ENCODE results near the gene CASKIN2.

The CASKIN2 gene, protein sequence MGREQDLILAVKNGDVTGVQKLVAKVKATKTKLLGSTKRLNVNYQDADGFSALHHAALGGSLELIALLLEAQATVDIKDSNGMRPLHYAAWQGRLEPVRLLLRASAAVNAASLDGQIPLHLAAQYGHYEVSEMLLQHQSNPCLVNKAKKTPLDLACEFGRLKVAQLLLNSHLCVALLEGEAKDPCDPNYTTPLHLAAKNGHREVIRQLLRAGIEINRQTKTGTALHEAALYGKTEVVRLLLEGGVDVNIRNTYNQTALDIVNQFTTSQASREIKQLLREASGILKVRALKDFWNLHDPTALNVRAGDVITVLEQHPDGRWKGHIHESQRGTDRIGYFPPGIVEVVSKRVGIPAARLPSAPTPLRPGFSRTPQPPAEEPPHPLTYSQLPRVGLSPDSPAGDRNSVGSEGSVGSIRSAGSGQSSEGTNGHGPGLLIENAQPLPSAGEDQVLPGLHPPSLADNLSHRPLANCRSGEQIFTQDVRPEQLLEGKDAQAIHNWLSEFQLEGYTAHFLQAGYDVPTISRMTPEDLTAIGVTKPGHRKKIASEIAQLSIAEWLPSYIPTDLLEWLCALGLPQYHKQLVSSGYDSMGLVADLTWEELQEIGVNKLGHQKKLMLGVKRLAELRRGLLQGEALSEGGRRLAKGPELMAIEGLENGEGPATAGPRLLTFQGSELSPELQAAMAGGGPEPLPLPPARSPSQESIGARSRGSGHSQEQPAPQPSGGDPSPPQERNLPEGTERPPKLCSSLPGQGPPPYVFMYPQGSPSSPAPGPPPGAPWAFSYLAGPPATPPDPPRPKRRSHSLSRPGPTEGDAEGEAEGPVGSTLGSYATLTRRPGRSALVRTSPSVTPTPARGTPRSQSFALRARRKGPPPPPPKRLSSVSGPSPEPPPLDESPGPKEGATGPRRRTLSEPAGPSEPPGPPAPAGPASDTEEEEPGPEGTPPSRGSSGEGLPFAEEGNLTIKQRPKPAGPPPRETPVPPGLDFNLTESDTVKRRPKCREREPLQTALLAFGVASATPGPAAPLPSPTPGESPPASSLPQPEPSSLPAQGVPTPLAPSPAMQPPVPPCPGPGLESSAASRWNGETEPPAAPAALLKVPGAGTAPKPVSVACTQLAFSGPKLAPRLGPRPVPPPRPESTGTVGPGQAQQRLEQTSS (N-terminal part only)

DNA sequence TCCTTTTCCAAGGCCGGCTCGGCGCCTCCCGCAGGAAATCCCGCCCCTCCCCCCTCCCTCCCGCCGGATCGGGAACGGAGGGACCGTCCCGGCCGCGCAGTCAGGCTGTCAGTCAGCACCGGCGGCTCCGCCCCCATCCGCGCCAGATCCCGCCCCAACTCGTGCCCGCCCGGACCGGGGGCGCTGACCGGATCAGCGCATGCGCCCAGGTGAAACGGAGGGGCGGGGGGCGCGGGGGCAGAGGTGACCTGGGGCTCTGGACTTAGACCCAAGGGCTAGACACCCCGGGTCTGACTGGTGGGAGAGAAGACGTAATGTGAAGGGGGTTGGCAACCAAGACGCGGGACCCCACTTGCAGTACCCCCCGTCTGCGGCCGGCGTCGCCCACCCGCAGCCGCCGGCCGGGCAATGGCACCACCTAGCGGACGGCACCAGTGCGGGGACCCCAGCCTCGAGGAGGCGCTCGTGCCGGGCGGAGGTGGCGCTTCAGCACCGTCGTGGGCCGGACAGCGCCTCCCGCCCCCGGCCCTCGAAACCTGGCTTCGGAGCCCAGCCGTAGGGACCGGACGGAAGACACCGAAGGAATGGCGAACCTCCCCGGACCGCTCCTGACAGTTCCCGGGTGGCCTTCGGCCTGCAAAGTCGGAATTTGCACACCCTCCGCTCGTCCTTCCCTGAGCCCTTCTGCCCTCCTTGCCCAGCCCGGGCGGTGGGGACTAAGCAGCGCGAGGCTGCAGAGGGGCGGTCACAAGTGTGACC is at the start of gene CASKIN2:
CASKIN2 (minus strand) TSS at position 42 of the 759 bp plus-strand sequence. CDS start 1,733 bp downstream, outside the sequence.
- TF ChIP-seq GATA1 (IDR thresholded peaks at IDR 0.05; ENCODE audit: low read depth, low read length) (no peak), POLR2A (IDR thresholded peaks at IDR 0.05; ENCODE audit: low read length) (no peak)
- DNase-seq: peak; percentile 83 to 87

DNA sequence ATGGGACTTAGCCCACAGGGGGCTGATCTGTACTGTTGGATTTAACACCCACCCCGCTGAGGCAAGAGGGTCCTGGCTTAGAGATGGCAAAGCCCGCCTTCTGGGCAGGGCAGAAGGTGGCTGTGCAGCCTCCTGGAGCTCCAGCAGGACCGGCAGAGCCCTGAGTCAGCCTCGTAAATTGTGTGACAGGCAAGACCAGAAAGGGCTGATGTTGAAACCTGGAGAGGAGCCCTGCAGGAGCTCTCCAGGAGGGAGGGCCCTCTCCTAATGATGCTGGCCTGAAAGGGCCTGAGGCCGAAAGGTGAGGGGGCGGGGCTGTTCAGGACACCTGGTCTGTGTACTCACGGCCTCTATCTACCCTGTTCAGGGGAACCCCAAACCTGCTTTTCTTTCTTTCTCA is 49.7 kb upstream of the CASKIN2 start:
- no peak for TF ChIP-seq GATA1 (IDR thresholded peaks at IDR 0.05; ENCODE audit: low read depth, low read length)
- TF ChIP-seq POLR2A (IDR thresholded peaks at IDR 0.05; ENCODE audit: low read length): no peak
- DNase-seq: no peak

- no peak for TF ChIP-seq POLR2A (IDR thresholded peaks at IDR 0.05; ENCODE audit: low read length)
- no peak for TF ChIP-seq GATA1 (IDR thresholded peaks at IDR 0.05; ENCODE audit: low read depth, low read length)
- no peak for DNase-seq
Measured at GRCh38 chr17:75564195-75564594, 48.9 kb upstream of the CASKIN2 start.

- no peak for DNase-seq
- TF ChIP-seq POLR2A (IDR thresholded peaks at IDR 0.05; ENCODE audit: low read length) (no peak), GATA1 (IDR thresholded peaks at IDR 0.05; ENCODE audit: low read depth, low read length) (no peak)
Measured at GRCh38 chr17:75563063-75563758, 47.9 kb upstream of the CASKIN2 start.

DNA sequence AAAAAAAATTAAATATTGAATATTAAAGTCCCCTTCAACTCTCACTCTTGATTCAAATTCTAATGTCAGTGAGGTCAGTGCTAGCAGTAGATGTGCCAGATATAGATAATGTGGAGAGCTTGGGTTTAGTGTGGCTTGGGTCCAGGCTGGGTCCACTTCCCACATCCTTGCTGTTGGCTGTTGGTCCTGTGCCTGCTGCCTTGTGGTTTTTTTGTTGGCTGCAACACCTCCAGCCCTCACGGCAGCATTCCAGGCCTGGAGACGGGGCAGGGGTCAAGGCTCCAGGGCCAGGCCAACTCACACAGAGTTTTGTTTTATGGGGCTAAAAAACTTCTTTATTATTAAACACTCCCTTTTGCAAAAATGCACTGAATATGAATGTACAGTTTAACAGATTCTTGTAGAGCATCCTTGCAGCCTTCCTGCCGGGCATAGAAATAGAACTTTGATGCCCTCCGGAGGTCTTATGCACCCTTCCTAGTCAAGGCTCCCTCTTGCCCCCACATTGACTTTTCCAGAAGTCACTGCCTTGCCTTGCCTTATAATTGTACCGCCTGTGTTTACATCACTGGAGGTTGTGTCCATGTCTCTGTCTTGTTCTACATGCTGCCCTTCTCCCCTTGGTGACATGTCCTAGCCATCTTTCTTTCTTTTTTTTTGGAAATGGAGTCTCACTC is 46.7 kb upstream of the CASKIN2 start:
- TF ChIP-seq POLR2A (IDR thresholded peaks at IDR 0.05; ENCODE audit: low read length) (no peak), GATA1 (IDR thresholded peaks at IDR 0.05; ENCODE audit: low read depth, low read length) (no peak)
- DNase-seq: no peak

GRCh38 chr17:75559958-75560533 is 44.7 kb upstream of the CASKIN2 start:
- no peak for TF ChIP-seq POLR2A (IDR thresholded peaks at IDR 0.05; ENCODE audit: low read length)
- no peak for TF ChIP-seq GATA1 (IDR thresholded peaks at IDR 0.05; ENCODE audit: low read depth, low read length)
- no peak for DNase-seq

DNA sequence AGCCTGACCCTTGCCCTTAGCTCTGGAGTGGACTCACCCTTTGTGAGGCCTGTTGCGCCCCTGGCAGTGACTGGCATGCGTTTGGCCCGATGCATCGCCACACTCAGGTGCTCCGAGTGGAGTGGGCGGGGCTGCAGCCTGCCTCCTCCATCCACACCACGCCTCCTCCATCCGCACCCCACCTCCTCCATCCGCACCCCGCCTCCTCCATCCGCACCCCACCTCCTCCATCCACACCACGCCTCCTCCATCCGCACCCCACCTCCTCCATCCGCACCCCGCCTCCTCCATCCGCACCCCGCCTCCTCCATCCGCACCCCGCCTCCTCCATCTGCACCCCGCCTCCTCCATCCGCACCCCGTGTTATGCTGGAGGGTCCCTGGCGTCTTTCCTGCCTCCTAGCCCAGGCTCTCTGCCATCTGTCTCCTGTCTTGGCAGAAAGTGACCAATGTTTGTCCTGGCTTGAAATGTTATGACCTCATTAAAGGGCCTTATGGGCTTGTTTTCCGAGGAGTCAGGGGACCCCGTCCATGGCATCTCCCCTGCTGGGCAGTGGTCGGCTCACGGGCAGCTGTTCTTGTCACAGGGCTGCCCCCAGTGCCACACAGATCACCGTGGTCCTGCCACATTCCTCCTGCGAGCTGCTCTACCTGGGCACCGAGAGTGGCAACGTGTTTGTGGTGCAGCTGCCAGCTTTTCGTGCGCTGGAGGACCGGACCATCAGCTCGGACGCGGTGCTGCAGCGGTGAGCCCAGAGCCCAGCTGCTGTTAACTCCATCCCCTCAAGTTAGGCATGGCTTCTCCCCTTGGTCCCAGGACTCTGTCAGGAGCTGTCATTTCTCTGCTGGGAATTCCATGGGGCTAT is 43.6 kb upstream of the CASKIN2 start:
- no peak for DNase-seq
- TF ChIP-seq GATA1 (IDR thresholded peaks at IDR 0.05; ENCODE audit: low read depth, low read length) (no peak), POLR2A (IDR thresholded peaks at IDR 0.05; ENCODE audit: low read length) (no peak)

- no peak for DNase-seq
Measured at GRCh38 chr17:75557852-75558665, 42.7 kb upstream of the CASKIN2 start.

GRCh38 chr17:75557075-75557851 is 41.9 kb upstream of the CASKIN2 start:
- DNase-seq: no peak
- TF ChIP-seq POLR2A (IDR thresholded peaks at IDR 0.05; ENCODE audit: low read length) (no peak), GATA1 (IDR thresholded peaks at IDR 0.05; ENCODE audit: low read depth, low read length) (no peak)

More at GRCh38 chr17:75557852-75558665, 42.7 kb upstream of the CASKIN2 start:
- TF ChIP-seq POLR2A (IDR thresholded peaks at IDR 0.05; ENCODE audit: low read length): no peak
- no peak for TF ChIP-seq GATA1 (IDR thresholded peaks at IDR 0.05; ENCODE audit: low read depth, low read length)

Measured in erythroblast (primary cell).